HepG2 (cell line): ENCODE data around the gene MYL3. TPM values are rescaled to one million over a fixed set of nuclear protein-coding genes. Genes with fewer than 3 reads are reported as not detected.

Experiments
- ATAC-seq: fragments of 200-7000 bp; cut with Tn5 transposase; 3 replicates; pipeline ENCODE4 v1.9.1; 2020; ENCODE audit warnings: mild to moderate bottlenecking, moderate library complexity
- BruUV-seq: library from RNA; stranded (reverse); fragments of 400-500 nt; replicated peaks from 2 replicates; lab custom pipeline; 2021; lab: Mats Ljungman, UMichigan
- CTCF ChIA-PET: fragments of 300-600 bp; formaldehyde crosslinking; extraction: SDS; loops from one replicate; lab custom pipeline; 2021; ENCODE audit warnings: low total read pairs, inconsistent platforms, low intra/inter-chr PET ratio; lab: Yijun Ruan, JAX
- POLR2A ChIA-PET: fragments of 350-600 bp; sonication (Branson Sonifier 250); formaldehyde crosslinking; loops from one replicate; lab custom pipeline; 2020; ENCODE audit warnings: antibody characterized with exemption, inconsistent platforms; lab: Yijun Ruan, JAX
- DNase-seq: peaks from one replicate; pipeline ENCODE4 v3.0.0-alpha.2; 2015; ENCODE audit warnings: low spot score
- FAIRE-seq: peaks from 3 replicates; lab custom pipeline; 2011; peaks lifted over from hg19 to GRCh38; lab: Jason Lieb, UNC
- H2AFZ ChIP-seq: one replicate; pipeline ENCODE4 v1.6.1; 2011; ENCODE audit warnings: low read length, inconsistent platforms
- H3K27ac ChIP-seq: fragments of 300-600 bp; 3 replicates; pipeline ENCODE4 v1.8.0; 2011; ENCODE audit warnings: mixed run types, mild to moderate bottlenecking, mixed read lengths, low read length, inconsistent platforms; ENCODE audit not compliant: insufficient read depth; ENCODE audit errors: extremely low read length
- H3K27me3 ChIP-seq, 2 experiments: fragments of 200-600 bp in 1 of 2; 2 replicates in 1 of 2; 3 replicates in 1 of 2; pipeline versions ENCODE4 v1.6.0 to v1.8.0; 2011; ENCODE audit warnings: low read length in 2 of 2, mild to moderate bottlenecking in 2 of 2, moderate library complexity in 2 of 2, inconsistent platforms in 1 of 2; ENCODE audit not compliant: insufficient read depth in 2 of 2, control insufficient read depth in 1 of 2
- H3K36me3 ChIP-seq, 2 experiments: fragments of 200-600 bp in 1 of 2; replicated peaks in 1 of 2; 2 replicates in 1 of 2; 3 replicates in 1 of 2; pipeline versions ENCODE4 v1.5.1 to v1.8.0; 2011; ENCODE audit warnings: low read length in 2 of 2, inconsistent platforms in 1 of 2; ENCODE audit not compliant: insufficient read depth in 2 of 2, control insufficient read depth in 1 of 2
- H3K4me1 ChIP-seq: 2 replicates; pipeline ENCODE4 v1.5.1; 2012; ENCODE audit warnings: low read length, inconsistent platforms; ENCODE audit not compliant: insufficient read depth
- H3K4me2 ChIP-seq: 2 replicates; pipeline ENCODE4 v1.6.0; 2011; ENCODE audit warnings: low read depth, low read length, inconsistent platforms
- H3K4me3 ChIP-seq, 3 experiments: fragments of 200-600 bp in 1 of 3; sonication (generic), shearing (Covaris generic) in 1 of 3; replicated peaks in 1 of 3; 2 replicates each; pipeline ENCODE4 v1.5.1; 2011 to 2016; ENCODE audit warnings: low read length in 3 of 3, inconsistent platforms in 2 of 3, low read depth in 2 of 3, mild to moderate bottlenecking in 2 of 3, control low read depth in 1 of 3, mixed read lengths in 1 of 3; ENCODE audit not compliant: insufficient read depth in 1 of 3
- H3K79me2 ChIP-seq: one replicate; pipeline ENCODE4 v1.6.1; 2011; ENCODE audit warnings: low read length, inconsistent platforms; ENCODE audit not compliant: insufficient read depth
- H3K9ac ChIP-seq: 2 replicates; pipeline ENCODE4 v1.6.0; 2011; ENCODE audit warnings: mild to moderate bottlenecking, low read depth, low read length, inconsistent platforms; ENCODE audit not compliant: insufficient read depth
- H3K9me3 ChIP-seq: 2 replicates; pipeline ENCODE4 v1.5.1; 2012; ENCODE audit warnings: mild to moderate bottlenecking, low read length
- H4K20me1 ChIP-seq: 2 replicates; pipeline ENCODE4 v1.6.0; 2011; ENCODE audit warnings: inconsistent platforms, mild to moderate bottlenecking, low read length, moderate library complexity; ENCODE audit not compliant: insufficient read depth
- MAFF ChIP-seq: IDR thresholded peaks from 2 replicates; pipeline ENCODE4 v1.6.1; 2011; ENCODE audit warnings: low read depth, low read length, improper control_type of control experiment
- MAFK ChIP-seq, 2 experiments: IDR thresholded peaks in 1 of 2; conservative IDR thresholded peaks in 1 of 2; 2 replicates each; pipeline ENCODE4 v1.6.1; 2011; ENCODE audit warnings: improper control_type of control experiment in 2 of 2, low read length in 2 of 2
- WGBS: methylation state at CpG from one replicate; pipeline ENCODE4 v1.1.6; 2017; ENCODE audit warnings: low lambda C conversion rate; 5-methylcytosine and 5-hydroxymethylcytosine counted together
- in situ Hi-C: cut with HindIII; loops from 2 replicates; pipeline ENCODE4 v1.10.0; 2017; ENCODE audit warnings: low pct_unique_long_range_greater_than_20kb; ENCODE audit not compliant: extremely low pct_ligation_motif_present
- intact Hi-C: fragments of 100-400 bp; cut with micrococcal nuclease; formaldehyde crosslinking; loops from one replicate; pipeline ENCODE4 v1.10.0; 2022; ENCODE audit not compliant: unreplicated experiment
- polyA plus RNA-seq, 8 experiments: library from polyadenylated mRNA; depleted of rRNA in 3 of 8; stranded (reverse) in 7 of 8; unstranded in 1 of 8; fragments of >200 nt; fragmentation: Illumina TruSeq in 4 of 8; extraction: Trizol in 4 of 8; gene quantifications; 2 replicates each; pipeline versions ENCODE4 v1.2.1 to v1.2.3, GENCODE V29; 2011 to 2016; ENCODE audit warnings: low read depth in 4 of 8, missing spikeins in 1 of 8, mixed read lengths in 1 of 8; ENCODE audit not compliant: insufficient read depth in 1 of 8
- total RNA-seq, 5 experiments: library from RNA; depleted of rRNA; stranded (reverse); fragments of >200 nt; fragmentation: Illumina TruSeq; extraction: Trizol; gene quantifications; 2 replicates each; pipeline ENCODE4 v1.2.3, GENCODE V29; 2016; ENCODE audit warnings: low read depth in 1 of 5
- TF ChIP-seq, protein P1 (sequence below): IDR thresholded peaks from 2 replicates; pipeline ENCODE4 v1.6.1; 2016; ENCODE audit warnings: low read depth, missing genetic modification reagents, missing compliant biosample characterization

The MYL3 gene
- total and polyA plus RNA-seq, 2 of the 13 experiments (the other 11 are each of a cell fraction or from before 2014, with no cell fraction given) = not detected

- CTCF ChIA-PET = no interaction called here
- 0% methylated on average over 1 of the region's 1 CpG for WGBS
- in situ Hi-C loops = no loop called here
These were observed 41.7 kb downstream of the MYL3 start for GRCh38 chr3:46821553-46821952.

More at GRCh38 chr3:46821553-46821952, 41.7 kb downstream of the MYL3 start:
- Histone ChIP-seq H4K20me1 (no peaks in the 10 kb centered on the region), H3K9me3 (peaks cover 11% of the 10 kb centered on the region), H3K79me2 (no peaks in the 10 kb centered on the region), H2AFZ (no peak overlapping the region), H3K36me3 (no peaks in the 10 kb centered on the region), H3K4me1 (no peaks in the 10 kb centered on the region), H3K4me2 (no peak overlapping the region), H3K9ac (no peak overlapping the region), H3K27me3 (no peaks in the 10 kb centered on the region), H3K4me3 (no peak overlapping the region), H3K27ac (no peak overlapping the region)
- TF ChIP-seq MAFF (peak; percentile 13; the same call in 1 of the 2 replicates), MAFK (conservative IDR thresholded peaks at IDR 0.05 in 1 of 2, IDR thresholded peaks at IDR 0.05 in 1 of 2; ENCODE audit: low read length in 2 of 2) (peak; percentile 51 to 70; a peak in 3 of 4 replicates)
- TF ChIP-seq, protein P1, sequence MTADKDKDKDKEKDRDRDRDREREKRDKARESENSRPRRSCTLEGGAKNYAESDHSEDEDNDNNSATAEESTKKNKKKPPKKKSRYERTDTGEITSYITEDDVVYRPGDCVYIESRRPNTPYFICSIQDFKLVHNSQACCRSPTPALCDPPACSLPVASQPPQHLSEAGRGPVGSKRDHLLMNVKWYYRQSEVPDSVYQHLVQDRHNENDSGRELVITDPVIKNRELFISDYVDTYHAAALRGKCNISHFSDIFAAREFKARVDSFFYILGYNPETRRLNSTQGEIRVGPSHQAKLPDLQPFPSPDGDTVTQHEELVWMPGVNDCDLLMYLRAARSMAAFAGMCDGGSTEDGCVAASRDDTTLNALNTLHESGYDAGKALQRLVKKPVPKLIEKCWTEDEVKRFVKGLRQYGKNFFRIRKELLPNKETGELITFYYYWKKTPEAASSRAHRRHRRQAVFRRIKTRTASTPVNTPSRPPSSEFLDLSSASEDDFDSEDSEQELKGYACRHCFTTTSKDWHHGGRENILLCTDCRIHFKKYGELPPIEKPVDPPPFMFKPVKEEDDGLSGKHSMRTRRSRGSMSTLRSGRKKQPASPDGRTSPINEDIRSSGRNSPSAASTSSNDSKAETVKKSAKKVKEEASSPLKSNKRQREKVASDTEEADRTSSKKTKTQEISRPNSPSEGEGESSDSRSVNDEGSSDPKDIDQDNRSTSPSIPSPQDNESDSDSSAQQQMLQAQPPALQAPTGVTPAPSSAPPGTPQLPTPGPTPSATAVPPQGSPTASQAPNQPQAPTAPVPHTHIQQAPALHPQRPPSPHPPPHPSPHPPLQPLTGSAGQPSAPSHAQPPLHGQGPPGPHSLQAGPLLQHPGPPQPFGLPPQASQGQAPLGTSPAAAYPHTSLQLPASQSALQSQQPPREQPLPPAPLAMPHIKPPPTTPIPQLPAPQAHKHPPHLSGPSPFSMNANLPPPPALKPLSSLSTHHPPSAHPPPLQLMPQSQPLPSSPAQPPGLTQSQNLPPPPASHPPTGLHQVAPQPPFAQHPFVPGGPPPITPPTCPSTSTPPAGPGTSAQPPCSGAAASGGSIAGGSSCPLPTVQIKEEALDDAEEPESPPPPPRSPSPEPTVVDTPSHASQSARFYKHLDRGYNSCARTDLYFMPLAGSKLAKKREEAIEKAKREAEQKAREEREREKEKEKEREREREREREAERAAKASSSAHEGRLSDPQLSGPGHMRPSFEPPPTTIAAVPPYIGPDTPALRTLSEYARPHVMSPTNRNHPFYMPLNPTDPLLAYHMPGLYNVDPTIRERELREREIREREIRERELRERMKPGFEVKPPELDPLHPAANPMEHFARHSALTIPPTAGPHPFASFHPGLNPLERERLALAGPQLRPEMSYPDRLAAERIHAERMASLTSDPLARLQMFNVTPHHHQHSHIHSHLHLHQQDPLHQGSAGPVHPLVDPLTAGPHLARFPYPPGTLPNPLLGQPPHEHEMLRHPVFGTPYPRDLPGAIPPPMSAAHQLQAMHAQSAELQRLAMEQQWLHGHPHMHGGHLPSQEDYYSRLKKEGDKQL (CRISPR knock-in tag) = no peak
- no peak for FAIRE-seq
- DNase-seq = no peak
- no TSS peak for BruUV-seq
- POLR2A ChIA-PET = no interaction called here
- intact Hi-C loops = no loop called here
- no peak for ATAC-seq
